ENCODE measurements around the gene ZNF132.

- TF ChIP-seq CTCF (IDR thresholded peaks at IDR 0.05; ENCODE audit: low read depth, low read length) (no peak), EZH2phosphoT487 (IDR thresholded peaks at IDR 0.05; ENCODE audit: low read depth) (no peak)
These were observed 32.2 kb downstream of the ZNF132 start for GRCh38 chr19:58407658-58408151.

Measured in OCI-LY3 (cell line).